ENCODE data around the gene TP53. TPM values are rescaled to one million over a fixed set of nuclear protein-coding genes. Genes with fewer than 3 reads are reported as not detected.
"Not testable (repeated sequence)": the region's sequence is repeated elsewhere in the genome, so short reads cannot be mapped to it uniquely, and the experiment has no call there.

TP53 gene
- total RNA-seq, 1 experiment from 2014 or later: 99.3 TPM

GRCh38 chr17:7676533-7676932, 10.8 kb downstream of the TP53 start:
- DNase-seq (ENCODE audit: low spot score): no peak

- DNase-seq (ENCODE audit: low spot score): no peak
Measured at GRCh38 chr17:7674934-7675333, 12.4 kb downstream of the TP53 start.

DNA sequence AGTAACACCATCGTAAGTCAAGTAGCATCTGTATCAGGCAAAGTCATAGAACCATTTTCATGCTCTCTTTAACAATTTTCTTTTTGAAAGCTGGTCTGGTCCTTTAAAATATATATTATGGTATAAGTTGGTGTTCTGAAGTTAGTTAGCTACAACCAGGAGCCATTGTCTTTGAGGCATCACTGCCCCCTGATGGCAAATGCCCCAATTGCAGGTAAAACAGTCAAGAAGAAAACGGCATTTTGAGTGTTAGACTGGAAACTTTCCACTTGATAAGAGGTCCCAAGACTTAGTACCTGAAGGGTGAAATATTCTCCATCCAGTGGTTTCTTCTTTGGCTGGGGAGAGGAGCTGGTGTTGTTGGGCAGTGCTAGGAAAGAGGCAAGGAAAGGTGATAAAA, 14.1 kb downstream of the TP53 start:
- DNase-seq (ENCODE audit: low spot score): peak; percentile 27

DNA sequence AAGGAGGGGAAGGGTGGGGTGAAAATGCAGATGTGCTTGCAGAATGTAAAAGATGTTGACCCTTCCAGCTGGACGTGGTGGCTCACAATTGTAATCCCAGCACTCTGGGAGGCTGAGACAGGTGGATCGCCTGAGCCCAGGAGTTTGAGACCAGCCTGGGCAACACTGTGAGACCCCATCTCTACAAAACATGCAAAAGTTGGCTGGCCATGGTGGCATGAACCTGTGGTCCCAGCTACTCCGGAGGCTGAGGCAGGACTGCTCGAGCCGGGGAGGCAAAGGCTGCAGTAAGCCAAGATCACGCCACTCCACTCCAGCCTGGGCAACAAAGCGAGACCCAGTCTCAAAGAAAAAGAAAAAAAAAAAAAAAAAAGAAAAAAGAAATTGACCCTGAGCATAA, 18.8 kb downstream of the TP53 start:
- no peak for DNase-seq (ENCODE audit: low spot score)

DNA sequence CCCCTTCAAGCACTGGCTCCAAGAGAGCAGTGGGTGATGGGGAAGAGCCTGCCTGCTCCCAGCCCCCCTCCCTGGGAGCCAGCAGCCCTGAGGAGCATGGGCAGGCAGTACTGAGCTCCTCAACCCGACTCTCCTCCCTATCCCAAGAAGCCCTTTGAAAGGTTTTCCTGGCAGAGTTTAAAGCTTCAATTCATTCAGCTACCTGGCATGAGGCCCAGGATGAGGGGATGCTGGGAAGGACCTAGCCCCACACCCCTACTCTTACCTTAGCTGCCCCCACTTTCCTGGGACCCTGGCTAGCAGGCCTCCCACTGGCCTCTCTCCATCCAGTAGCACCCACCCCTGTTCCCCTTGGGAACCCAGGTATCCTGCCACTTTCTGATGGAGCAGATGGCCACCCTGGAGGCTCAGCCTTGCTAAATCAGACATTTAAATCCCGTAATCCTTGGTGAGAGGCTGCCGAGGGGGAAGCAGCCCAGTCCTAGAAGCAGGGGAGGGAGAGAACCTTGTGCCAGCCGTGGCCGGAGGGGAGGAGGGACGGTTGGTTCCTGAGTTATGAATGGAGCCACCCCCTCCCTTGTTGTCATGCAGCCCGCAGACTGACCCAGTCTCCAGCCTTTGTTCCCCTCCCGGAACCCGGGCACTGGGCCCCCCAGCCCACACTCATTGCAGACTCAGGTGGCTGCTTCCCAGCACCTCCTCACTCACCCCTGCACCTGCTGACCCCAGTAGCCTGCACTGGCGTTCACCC, 19.5 kb downstream of the TP53 start:
- no peak for DNase-seq (ENCODE audit: low spot score)

DNA sequence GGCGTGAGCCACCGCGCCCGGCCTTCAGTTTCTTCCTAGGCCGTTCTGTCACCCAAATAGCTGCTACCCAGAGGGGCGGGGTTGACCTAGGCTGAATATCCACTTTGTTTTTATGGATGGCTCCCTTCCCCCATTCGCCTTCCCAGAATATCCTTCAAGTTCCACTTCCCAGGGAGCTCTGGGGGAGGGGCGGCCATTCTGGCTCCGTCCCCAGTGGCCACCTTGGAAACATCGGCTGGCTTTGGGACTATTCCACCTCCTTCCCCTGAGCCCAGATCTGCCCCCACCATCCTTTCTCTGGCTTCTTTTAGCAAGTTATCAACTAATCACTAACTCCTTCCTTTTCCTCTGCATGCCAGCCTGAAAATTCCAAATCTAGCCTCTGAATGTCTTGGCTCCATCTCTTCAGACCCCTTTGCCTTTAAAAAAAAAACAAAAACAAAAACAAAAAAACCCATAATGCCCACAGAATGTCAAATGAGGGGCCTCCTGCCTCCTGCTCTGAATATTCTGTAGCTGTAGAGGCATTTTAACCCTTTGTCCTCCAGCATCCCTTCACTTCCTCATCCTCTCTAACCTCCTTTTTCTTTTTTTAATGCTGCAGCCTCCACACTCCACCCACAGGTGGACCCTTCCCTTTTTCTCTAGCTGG, 30.2 kb downstream of the TP53 start:
- no peak for DNase-seq (ENCODE audit: low spot score)

- no peak for DNase-seq (ENCODE audit: low spot score)
Measured at GRCh38 chr17:7655541-7655840, 31.8 kb downstream of the TP53 start.

GRCh38 chr17:7654832-7655540, 32.3 kb downstream of the TP53 start:
- DNase-seq (ENCODE audit: low spot score): no peak

- no peak for DNase-seq (ENCODE audit: low spot score)
Measured at GRCh38 chr17:7652388-7653356, 34.6 kb downstream of the TP53 start.

- DNase-seq (ENCODE audit: low spot score): no peak
Measured at GRCh38 chr17:7651665-7652387, 35.5 kb downstream of the TP53 start.

GRCh38 chr17:7651097-7651664, 36.1 kb downstream of the TP53 start:
- DNase-seq (ENCODE audit: low spot score): no peak

DNA sequence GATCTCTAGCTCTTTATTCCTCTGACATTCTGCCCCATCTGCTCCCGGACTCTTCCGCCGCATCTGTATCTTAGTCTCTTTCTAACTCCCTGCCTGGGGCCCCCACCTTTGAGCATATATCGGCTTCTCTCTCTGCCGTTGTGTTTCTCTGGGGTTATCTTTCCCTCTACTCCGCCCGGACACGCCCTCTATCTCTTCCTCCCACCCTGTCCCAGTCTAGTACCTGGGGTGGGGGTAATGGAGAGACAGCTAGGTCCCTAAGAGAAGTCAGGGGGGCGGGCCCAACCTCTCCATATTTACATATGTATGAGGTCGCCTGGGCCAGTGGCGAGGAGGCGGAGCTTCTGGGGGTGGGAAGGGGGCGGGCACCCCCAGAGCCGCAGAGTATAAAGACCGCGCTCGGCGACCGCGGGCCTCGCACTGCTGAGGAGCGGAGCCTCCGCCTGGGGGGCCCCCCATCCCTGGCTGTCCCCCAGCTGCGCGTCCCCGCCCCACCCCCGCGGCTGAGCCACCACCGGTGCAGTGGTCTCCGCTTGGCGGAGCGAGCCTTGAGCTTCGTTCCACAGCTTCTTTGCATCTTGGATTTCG, 36.7 kb downstream of the TP53 start, which contains the start of gene ATP1B2:
ATP1B2 (plus strand) TSS at position 418 of the 588 bp plus-strand sequence. CDS start 593 bp downstream, outside the sequence.
- peak; percentile 51 for DNase-seq (ENCODE audit: low spot score)

DNA sequence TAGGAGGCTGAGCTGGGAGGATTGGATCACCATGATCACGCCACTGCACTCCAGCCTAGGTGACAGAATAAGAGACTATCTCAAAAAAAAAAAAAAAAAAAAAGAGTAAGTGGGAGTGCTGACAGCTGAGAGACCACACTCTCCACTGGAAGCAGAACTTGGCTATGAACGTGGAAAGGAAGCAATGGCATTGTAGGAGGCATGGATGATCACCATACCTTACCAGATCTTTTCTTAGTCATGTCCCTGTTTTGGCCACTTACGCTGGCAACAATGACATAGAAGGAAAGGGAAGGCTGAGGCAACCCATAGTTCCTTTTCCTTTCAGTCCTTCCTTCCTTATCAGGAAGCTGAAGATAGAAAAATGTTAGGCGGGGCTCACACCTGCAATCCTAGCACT, 40.3 kb downstream of the TP53 start:
- no peak for DNase-seq (ENCODE audit: low spot score)

DNA sequence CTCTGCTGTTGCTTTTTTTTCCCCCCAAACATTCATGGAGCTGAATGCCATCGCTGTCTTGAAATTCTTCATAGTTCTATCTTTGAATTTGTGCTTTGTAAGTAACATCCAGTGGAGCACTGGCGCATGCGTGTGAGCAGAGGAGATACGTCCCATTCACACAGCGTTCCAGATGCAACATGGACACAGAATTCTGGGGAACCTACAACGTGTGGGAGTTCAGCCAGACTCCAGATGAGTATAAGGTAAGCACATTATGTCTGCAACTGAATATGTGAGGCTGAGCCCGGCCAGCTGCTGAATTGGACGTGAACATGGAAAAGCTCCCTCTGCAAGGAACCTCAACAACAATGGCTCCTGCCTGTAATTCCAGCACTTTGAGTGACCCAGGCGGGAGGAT, 40.8 kb downstream of the TP53 start:
- no peak for DNase-seq (ENCODE audit: low spot score)

GRCh38 chr17:7644775-7645174, 42.5 kb downstream of the TP53 start:
- no peak for DNase-seq (ENCODE audit: low spot score)

- not testable (repeated sequence) for DNase-seq (ENCODE audit: low spot score)
Measured at GRCh38 chr17:7641635-7642034, 45.7 kb downstream of the TP53 start.

DNA sequence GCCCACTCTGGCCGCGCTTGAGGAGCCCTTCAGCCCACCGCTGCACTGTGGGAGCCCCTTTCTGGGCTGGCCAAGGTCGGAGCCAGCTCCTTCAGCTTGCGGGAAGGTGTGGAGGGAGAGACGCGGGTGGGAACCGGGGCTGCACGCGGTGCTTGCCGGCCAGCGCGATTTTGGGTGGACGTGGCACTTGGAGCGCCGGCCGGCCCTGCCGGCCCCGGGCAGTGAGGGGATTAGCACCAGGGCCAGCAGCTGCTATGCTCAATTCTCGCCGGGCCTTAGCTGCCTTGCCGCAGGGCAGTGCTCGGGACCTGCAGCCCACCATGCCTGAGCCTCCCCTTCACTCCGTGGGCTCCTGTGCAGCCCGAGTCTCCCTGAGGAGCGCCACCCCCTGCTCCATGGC, 46.5 kb downstream of the TP53 start:
- no peak for DNase-seq (ENCODE audit: low spot score)

GRCh38 chr17:7636163-7636562, 51.1 kb downstream of the TP53 start:
- DNase-seq (ENCODE audit: low spot score): no peak

DNA sequence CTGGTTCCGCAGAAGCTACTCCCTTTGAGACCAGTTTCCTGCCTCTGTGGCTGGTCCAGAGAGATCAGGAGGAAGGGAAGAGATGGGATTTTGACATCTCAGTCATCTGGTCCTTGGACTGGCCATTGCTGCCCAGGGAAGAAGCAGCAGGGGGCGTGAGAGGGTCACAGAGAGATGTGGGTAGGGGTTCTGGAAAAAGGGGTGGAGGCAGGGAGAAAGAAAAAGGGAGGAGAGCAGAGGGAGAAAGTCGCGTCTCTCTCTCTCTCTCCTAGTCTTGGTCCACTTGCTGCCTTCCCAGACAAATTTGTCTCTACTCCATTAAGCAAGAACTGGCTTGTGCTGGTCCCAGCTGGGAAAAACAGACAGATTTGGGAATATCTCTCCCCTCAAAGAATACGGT, 52.9 kb downstream of the TP53 start:
- DNase-seq (ENCODE audit: low spot score): peak; percentile 26

- no peak for DNase-seq (ENCODE audit: low spot score)
Measured at GRCh38 chr17:7633093-7633492, 54.2 kb downstream of the TP53 start.
